Adipocyte (in vitro differentiated cells): Measurements from ENCODE around the gene PAK6.

Experiments used
- DNase-seq: peaks from one replicate; pipeline ENCODE4 v3.0.0-alpha.2; 2015; ENCODE audit warnings: low read depth
- H3K27me3 ChIP-seq: replicated peaks from 2 replicates; pipeline ENCODE4 v1.7.0; 2013; ENCODE audit warnings: mild to moderate bottlenecking, low read length, moderate library complexity; ENCODE audit not compliant: control insufficient read depth, insufficient read depth
- H3K36me3 ChIP-seq: 2 replicates; pipeline ENCODE4 v1.7.0; 2013; ENCODE audit warnings: low read length, mild to moderate bottlenecking, moderate library complexity; ENCODE audit not compliant: control insufficient read depth, insufficient read depth, severe bottlenecking
- H3K4me1 ChIP-seq: 2 replicates; pipeline ENCODE4 v1.7.0; 2013; ENCODE audit warnings: mild to moderate bottlenecking, low read length, moderate library complexity; ENCODE audit not compliant: control insufficient read depth, insufficient read depth
- H3K4me3 ChIP-seq: 2 replicates; pipeline ENCODE4 v1.7.0; 2013; ENCODE audit warnings: mild to moderate bottlenecking, low read length, moderate library complexity
- H3K9ac ChIP-seq: 2 replicates; pipeline ENCODE4 v1.7.0; 2013; ENCODE audit warnings: mild to moderate bottlenecking, low read length, moderate library complexity
- H3K9me3 ChIP-seq: 2 replicates; pipeline ENCODE4 v1.7.0; 2013; ENCODE audit warnings: mild to moderate bottlenecking, low read length, moderate library complexity; ENCODE audit not compliant: control insufficient read depth

PAK6 gene

DNA sequence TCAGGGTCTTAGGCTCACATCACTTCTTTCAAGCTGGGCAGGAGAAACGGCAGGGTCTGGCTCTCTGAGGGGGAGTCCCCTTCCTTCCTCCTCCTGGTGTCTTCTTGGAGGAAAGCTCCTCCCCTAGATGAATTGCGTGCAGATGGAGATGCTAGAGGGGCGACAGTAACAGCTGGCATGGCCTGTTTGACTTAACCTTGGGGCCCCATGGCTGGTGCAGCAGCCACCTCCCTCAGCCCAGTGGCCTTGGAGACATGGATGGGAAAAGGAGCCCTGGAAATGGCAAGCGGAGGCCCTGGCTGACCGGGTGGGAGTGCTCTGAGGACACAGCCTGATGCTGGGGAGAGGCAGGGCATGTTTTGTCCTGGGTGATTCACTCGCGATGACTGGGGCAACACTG is 20.2 kb downstream of the PAK6 start:
- no peak overlapping the region for H3K9ac ChIP-seq
- no peaks in the 10 kb centered on the region for H3K9me3 ChIP-seq
- no peak overlapping the region for H3K4me3 ChIP-seq
- DNase-seq: no peak
- peaks cover 34% of the 10 kb centered on the region for H3K27me3 ChIP-seq
- no peaks in the 10 kb centered on the region for H3K36me3 ChIP-seq
- peaks cover 10% of the 10 kb centered on the region for H3K4me1 ChIP-seq

DNA sequence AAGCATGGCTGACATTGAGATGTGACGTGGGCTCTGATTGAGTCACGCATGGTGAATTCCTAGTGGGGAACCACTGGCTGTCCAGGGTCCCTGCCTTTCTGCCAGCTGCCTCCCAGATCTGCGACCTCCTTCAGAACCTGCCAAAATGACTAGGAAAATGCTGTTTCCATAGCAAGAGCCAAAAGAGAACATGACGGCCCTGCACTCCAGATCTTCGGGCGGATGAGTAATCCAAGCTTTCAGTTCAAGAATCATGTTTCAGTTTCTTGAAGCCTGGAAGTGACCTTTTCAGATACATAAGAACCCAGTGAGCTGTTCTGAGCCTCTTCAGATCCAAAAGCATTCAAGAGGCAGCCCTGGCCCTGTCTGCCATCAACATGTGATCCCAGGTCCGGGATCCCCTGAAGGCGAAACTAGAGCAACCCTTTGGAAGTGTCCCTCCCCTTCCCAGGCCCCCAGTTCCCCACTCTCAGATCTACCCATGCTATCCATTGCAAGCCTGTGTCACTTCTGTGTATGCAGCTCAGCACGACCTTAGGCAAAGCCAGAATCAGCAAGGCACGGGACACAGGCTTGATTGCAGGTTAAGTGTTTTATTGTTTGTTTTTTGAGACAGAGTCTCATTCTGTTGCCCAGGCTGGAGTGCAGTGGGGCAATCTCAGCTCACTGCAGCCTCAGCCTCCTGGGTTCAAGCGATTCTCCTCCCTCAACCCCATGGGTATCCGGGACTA is 24.3 kb downstream of the PAK6 start:
- Histone ChIP-seq H3K9me3 (no peaks in the 10 kb centered on the region), H3K4me1 (peaks cover 23% of the 10 kb centered on the region), H3K9ac (peak overlapping the region; percentile 17), H3K36me3 (no peaks in the 10 kb centered on the region), H3K4me3 (peak overlapping the region; percentile 28), H3K27me3 (peaks cover 7% of the 10 kb centered on the region)
- DNase-seq: peak; percentile 81

DNA sequence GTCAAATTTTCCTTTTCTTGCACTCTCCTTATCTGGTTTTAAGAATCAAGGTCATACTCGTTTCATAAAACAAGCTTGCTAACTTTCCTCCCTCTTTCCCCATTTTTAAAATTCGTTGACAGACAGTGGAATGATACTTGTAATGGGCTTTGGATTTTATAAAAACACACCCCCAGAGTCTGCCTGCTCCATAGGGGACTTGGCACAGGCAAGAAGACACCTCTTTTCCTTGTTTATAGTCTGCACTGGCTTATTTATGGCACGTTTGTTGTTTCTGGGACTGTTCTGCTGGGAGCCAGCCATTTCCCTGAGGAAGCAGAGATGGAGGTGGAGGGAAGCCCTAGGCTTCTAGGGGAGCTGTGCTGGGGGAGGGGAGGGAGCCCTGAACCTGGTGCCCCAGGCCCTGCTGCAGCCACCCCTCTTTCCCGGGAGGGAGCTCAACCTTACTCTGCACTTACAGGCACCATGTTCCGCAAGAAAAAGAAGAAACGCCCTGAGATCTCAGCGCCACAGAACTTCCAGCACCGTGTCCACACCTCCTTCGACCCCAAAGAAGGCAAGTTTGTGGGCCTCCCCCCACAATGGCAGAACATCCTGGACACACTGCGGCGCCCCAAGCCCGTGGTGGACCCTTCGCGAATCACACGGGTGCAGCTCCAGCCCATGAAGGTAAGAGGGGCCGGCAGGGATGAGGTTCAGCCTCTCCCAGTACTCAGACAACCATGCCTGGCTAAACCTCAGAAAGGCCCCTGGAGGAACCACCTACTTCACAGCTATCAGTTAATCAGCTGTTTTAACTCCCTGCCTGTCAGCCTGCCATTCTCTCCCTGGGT is 25.7 kb downstream of the PAK6 start:
- Histone ChIP-seq H3K4me1 (peaks cover 23% of the 10 kb centered on the region), H3K9me3 (no peaks in the 10 kb centered on the region), H3K9ac (no peak overlapping the region), H3K36me3 (no peaks in the 10 kb centered on the region), H3K27me3 (no peaks in the 10 kb centered on the region), H3K4me3 (no peak overlapping the region)
- DNase-seq: no peak

DNA sequence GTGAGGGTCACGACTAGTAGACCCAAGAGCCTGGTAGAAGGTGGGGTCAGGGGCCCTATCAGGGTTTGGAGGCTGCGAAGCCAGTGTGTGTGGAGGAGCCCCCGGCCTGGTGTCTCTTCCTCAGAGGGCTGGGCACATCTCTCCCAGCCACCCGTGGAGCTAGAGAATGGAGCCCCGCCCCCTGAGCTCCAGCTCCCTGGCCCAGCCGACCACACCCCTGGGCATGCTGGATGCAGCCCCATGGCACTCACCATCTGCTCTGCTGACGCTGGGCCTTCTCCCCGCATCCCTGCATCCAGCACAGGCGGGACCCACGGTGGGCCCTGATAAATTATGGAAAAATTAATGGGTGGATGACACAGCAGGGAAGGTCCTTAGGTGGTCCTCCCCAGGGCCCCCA is 26.5 kb downstream of the PAK6 start:
- H3K27me3 ChIP-seq: no peaks in the 10 kb centered on the region
- no peaks in the 10 kb centered on the region for H3K9me3 ChIP-seq
- H3K9ac ChIP-seq: no peak overlapping the region
- DNase-seq: no peak
- peaks cover 23% of the 10 kb centered on the region for H3K4me1 ChIP-seq
- no peaks in the 10 kb centered on the region for H3K36me3 ChIP-seq
- no peak overlapping the region for H3K4me3 ChIP-seq

DNA sequence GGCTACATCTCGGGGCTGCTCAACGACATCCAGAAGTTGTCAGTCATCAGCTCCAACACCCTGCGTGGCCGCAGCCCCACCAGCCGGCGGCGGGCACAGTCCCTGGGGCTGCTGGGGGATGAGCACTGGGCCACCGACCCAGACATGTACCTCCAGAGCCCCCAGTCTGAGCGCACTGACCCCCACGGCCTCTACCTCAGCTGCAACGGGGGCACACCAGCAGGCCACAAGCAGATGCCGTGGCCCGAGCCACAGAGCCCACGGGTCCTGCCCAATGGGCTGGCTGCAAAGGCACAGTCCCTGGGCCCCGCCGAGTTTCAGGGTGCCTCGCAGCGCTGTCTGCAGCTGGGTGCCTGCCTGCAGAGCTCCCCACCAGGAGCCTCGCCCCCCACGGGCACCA is 27.0 kb downstream of the PAK6 start:
- Histone ChIP-seq H3K4me3 (no peak overlapping the region), H3K36me3 (no peaks in the 10 kb centered on the region), H3K9me3 (no peaks in the 10 kb centered on the region), H3K4me1 (peaks cover 23% of the 10 kb centered on the region), H3K9ac (peak overlapping the region; percentile 47), H3K27me3 (no peaks in the 10 kb centered on the region)
- no peak for DNase-seq

DNA sequence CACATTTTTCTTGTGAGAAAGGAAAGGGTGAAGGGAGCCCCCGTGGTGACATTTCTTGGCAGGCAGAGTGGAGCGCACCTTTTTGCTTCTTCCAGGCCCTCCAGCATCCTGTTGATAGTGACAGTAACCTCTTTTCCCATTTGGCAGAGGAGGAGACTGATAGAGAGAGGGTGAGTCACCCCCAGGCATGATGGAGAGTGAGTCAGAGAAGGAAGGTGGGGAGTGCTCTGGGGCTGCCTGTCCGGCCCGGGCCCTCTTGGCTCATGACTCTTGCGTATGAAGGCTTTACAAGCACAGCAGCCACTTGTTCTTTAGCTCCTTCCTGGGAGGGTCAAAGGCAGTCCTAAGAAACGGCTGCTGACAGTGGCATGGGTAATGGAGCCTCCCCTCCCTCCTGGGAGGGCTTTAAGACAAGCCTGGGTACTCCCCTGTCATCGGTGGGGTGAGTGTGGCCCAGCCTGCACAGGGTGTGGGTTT is 28.0 kb downstream of the PAK6 start:
- Histone ChIP-seq H3K4me1 (peaks cover 23% of the 10 kb centered on the region), H3K9me3 (no peaks in the 10 kb centered on the region), H3K9ac (peak overlapping the region; percentile 47), H3K36me3 (no peaks in the 10 kb centered on the region), H3K4me3 (no peak overlapping the region), H3K27me3 (no peaks in the 10 kb centered on the region)
- DNase-seq: peak; percentile 94

DNA sequence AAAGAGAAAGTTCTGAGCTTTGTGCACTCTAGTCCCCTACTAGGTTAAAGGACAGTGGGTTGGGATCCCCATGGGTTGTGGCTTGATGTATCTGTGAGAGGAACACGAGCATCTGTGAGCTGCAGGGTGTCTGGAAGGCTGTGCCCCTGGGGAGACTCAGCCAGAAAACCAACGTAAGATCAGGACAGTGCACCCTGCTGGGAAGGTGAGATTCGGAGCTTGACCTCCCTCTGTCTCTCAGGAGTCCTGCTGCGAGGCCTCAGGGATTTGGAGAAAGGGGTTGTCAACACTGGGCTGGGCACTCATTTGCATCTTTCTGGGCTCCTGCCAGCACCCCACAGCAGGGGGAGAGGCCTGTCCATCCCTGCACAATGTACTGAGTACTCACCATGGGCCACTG is 28.8 kb downstream of the PAK6 start:
- Histone ChIP-seq H3K4me3 (no peak overlapping the region), H3K9ac (no peak overlapping the region), H3K27me3 (no peaks in the 10 kb centered on the region), H3K4me1 (peaks cover 23% of the 10 kb centered on the region), H3K9me3 (no peaks in the 10 kb centered on the region), H3K36me3 (no peaks in the 10 kb centered on the region)
- no peak for DNase-seq

DNA sequence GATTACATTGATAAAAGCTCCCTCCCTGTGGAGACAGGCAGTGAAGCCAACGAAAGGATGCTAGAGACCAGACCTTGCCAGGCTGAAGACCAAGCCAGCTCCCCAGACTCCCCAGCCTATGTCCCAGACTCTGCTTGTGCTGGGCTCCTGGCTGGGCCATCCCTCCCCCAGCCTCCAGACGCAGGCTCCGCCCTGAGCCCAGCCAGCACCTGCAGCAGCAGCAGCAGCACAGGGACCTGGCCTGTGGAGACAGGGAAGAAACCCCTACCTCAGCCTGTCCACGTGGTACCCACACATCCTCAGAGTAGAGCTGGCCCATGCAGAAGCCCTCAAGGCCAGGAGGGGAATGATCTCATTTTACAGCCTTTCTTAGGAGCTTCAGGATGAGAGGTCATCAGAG is 30.7 kb downstream of the PAK6 start:
- H3K36me3 ChIP-seq: no peaks in the 10 kb centered on the region
- no peaks in the 10 kb centered on the region for H3K9me3 ChIP-seq
- H3K4me1 ChIP-seq: peaks cover 13% of the 10 kb centered on the region
- DNase-seq: no peak
- H3K4me3 ChIP-seq: no peak overlapping the region
- H3K9ac ChIP-seq: no peak overlapping the region
- H3K27me3 ChIP-seq: no peaks in the 10 kb centered on the region

DNA sequence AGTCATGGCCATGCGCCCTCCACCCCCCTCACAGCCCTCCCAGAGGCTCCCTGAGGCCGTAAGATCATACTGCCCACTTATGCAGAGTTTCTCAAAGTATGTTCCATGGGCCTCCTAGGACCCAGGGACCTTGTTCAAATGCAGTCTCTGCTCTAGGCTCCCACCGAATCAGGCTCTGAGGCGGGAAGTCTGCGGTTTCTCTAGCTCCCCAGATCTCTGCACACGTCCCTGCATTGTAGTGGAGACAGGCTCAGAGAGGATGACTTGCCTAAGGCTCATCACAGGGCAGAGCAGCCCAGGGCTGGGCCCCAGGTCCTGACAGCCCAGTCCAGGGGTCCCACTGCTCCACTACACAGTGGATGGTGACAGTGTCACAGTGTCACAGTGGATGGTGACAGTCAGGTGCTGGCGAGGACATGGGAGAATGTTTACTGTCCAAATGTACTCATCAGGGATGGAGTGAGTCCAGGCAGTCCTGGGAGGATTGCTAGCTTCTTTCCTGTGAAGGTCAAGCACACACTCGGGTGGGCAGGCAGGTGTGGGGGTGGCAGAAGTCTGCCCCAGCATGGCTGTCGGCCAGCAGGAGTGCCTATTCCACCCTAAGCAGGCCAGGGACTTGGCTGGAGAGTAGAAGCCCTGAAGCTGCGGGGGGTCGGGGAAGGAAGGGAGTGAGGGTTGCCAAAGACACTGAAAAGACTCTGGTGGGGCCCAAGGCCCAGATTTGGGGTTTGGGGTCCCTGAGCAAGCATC is 31.6 kb downstream of the PAK6 start:
- no peak for DNase-seq
- Histone ChIP-seq H3K36me3 (no peaks in the 10 kb centered on the region), H3K9ac (no peak overlapping the region), H3K4me1 (peaks cover 13% of the 10 kb centered on the region), H3K4me3 (no peak overlapping the region), H3K27me3 (no peaks in the 10 kb centered on the region), H3K9me3 (no peaks in the 10 kb centered on the region)

DNA sequence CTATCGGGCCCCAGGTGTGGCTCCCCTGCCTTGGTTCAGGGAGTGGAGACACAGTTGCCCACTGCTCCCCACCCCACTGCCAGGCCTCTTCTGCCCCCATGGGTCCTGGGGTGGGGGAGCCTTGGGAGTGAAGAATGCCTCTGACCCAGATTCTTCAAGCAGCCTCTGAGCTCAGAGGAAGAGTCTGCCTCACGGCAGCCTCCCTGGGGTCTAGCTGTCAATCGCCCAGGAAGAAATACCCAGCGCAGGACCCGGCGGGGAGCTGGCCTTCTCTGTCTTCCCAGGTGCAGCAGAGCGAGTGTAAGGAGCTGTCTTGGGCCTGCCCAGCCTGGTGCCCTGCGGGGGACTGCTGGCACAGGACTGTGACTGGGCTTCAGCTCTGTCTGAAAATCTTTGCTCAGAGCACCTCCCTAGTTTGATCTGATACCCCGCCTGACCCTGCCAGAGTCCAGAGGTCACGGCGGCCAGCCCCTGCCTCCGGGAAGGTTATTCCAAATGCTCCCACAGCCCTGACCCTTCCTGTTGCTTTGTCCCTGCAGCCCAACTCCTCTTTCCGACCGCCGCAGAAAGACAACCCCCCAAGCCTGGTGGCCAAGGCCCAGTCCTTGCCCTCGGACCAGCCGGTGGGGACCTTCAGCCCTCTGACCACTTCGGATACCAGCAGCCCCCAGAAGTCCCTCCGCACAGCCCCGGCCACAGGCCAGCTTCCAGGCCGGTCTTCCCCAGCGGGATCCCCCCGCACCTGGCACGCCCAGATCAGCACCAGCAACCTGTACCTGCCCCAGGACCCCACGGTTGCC is 33.0 kb downstream of the PAK6 start:
- H3K4me3 ChIP-seq: no peak overlapping the region
- no peaks in the 10 kb centered on the region for H3K36me3 ChIP-seq
- H3K27me3 ChIP-seq: peaks cover 6% of the 10 kb centered on the region
- DNase-seq: no peak
- H3K9me3 ChIP-seq: no peaks in the 10 kb centered on the region
- peaks cover 4% of the 10 kb centered on the region for H3K4me1 ChIP-seq
- H3K9ac ChIP-seq: no peak overlapping the region
